HepG2 (cell line): ENCODE results near the gene RNF213. TPM values are rescaled to one million over a fixed set of nuclear protein-coding genes. Genes with fewer than 3 reads are reported as not detected.
A peak's percentile ranks its signal among the peaks of the same experiment; 100 is the strongest.

Experiments
- ATAC-seq: fragments of 200-7000 bp; cut with Tn5 transposase; 3 replicates; pipeline ENCODE4 v1.9.1; 2020; ENCODE audit warnings: mild to moderate bottlenecking, moderate library complexity
- BruUV-seq: library from RNA; stranded (reverse); fragments of 400-500 nt; replicated peaks from 2 replicates; lab custom pipeline; 2021; lab: Mats Ljungman, UMichigan
- CTCF ChIA-PET: fragments of 300-600 bp; formaldehyde crosslinking; extraction: SDS; loops from one replicate; lab custom pipeline; 2021; ENCODE audit warnings: low total read pairs, inconsistent platforms, low intra/inter-chr PET ratio; lab: Yijun Ruan, JAX
- POLR2A ChIA-PET: fragments of 350-600 bp; sonication (Branson Sonifier 250); formaldehyde crosslinking; loops from one replicate; lab custom pipeline; 2020; ENCODE audit warnings: antibody characterized with exemption, inconsistent platforms; lab: Yijun Ruan, JAX
- DNase-seq: peaks from one replicate; pipeline ENCODE4 v3.0.0-alpha.2; 2015; ENCODE audit warnings: low spot score
- FAIRE-seq: peaks from 3 replicates; lab custom pipeline; 2011; peaks lifted over from hg19 to GRCh38; lab: Jason Lieb, UNC
- H2AFZ ChIP-seq: one replicate; pipeline ENCODE4 v1.6.1; 2011; ENCODE audit warnings: low read length, inconsistent platforms
- H3K27ac ChIP-seq: fragments of 300-600 bp; 3 replicates; pipeline ENCODE4 v1.8.0; 2011; ENCODE audit warnings: mixed run types, mild to moderate bottlenecking, mixed read lengths, low read length, inconsistent platforms; ENCODE audit not compliant: insufficient read depth; ENCODE audit errors: extremely low read length
- H3K27me3 ChIP-seq, 2 experiments: fragments of 200-600 bp in 1 of 2; 2 replicates in 1 of 2; 3 replicates in 1 of 2; pipeline versions ENCODE4 v1.6.0 to v1.8.0; 2011; ENCODE audit warnings: low read length in 2 of 2, mild to moderate bottlenecking in 2 of 2, moderate library complexity in 2 of 2, inconsistent platforms in 1 of 2; ENCODE audit not compliant: insufficient read depth in 2 of 2, control insufficient read depth in 1 of 2
- H3K36me3 ChIP-seq, 2 experiments: fragments of 200-600 bp in 1 of 2; replicated peaks in 1 of 2; 2 replicates in 1 of 2; 3 replicates in 1 of 2; pipeline versions ENCODE4 v1.5.1 to v1.8.0; 2011; ENCODE audit warnings: low read length in 2 of 2, inconsistent platforms in 1 of 2; ENCODE audit not compliant: insufficient read depth in 2 of 2, control insufficient read depth in 1 of 2
- H3K4me1 ChIP-seq: 2 replicates; pipeline ENCODE4 v1.5.1; 2012; ENCODE audit warnings: low read length, inconsistent platforms; ENCODE audit not compliant: insufficient read depth
- H3K4me2 ChIP-seq: 2 replicates; pipeline ENCODE4 v1.6.0; 2011; ENCODE audit warnings: low read depth, low read length, inconsistent platforms
- H3K4me3 ChIP-seq, 3 experiments: fragments of 200-600 bp in 1 of 3; sonication (generic), shearing (Covaris generic) in 1 of 3; replicated peaks in 1 of 3; 2 replicates each; pipeline ENCODE4 v1.5.1; 2011 to 2016; ENCODE audit warnings: low read length in 3 of 3, inconsistent platforms in 2 of 3, low read depth in 2 of 3, mild to moderate bottlenecking in 2 of 3, control low read depth in 1 of 3, mixed read lengths in 1 of 3; ENCODE audit not compliant: insufficient read depth in 1 of 3
- H3K79me2 ChIP-seq: one replicate; pipeline ENCODE4 v1.6.1; 2011; ENCODE audit warnings: low read length, inconsistent platforms; ENCODE audit not compliant: insufficient read depth
- H3K9ac ChIP-seq: 2 replicates; pipeline ENCODE4 v1.6.0; 2011; ENCODE audit warnings: mild to moderate bottlenecking, low read depth, low read length, inconsistent platforms; ENCODE audit not compliant: insufficient read depth
- H3K9me3 ChIP-seq: 2 replicates; pipeline ENCODE4 v1.5.1; 2012; ENCODE audit warnings: mild to moderate bottlenecking, low read length
- H4K20me1 ChIP-seq: 2 replicates; pipeline ENCODE4 v1.6.0; 2011; ENCODE audit warnings: inconsistent platforms, mild to moderate bottlenecking, low read length, moderate library complexity; ENCODE audit not compliant: insufficient read depth
- CCAR2 ChIP-seq: fragments of 200-400 bp; formaldehyde crosslinking; optimal IDR thresholded peaks from 2 replicates; pipeline ENCODE3; 2018; ENCODE audit warnings: low read depth, mild to moderate bottlenecking, low read length, moderate library complexity
- CREB1 ChIP-seq, 2 experiments: fragments of 450-650 bp in 1 of 2; IDR thresholded peaks; 2 replicates each; pipeline ENCODE4 v1.6.1; 2016 to 2017; ENCODE audit warnings: control low read depth in 1 of 2, mild to moderate bottlenecking in 1 of 2, missing compliant biosample characterization in 1 of 2, missing genetic modification characterization in 1 of 2
- NR0B2 ChIP-seq: sonication (generic); formaldehyde crosslinking; IDR thresholded peaks from 2 replicates; pipeline ENCODE4 v1.4.0; 2020; ENCODE audit warnings: mild to moderate bottlenecking, missing genetic modification reagents
- SCMH1 ChIP-seq: sonication (generic); formaldehyde crosslinking; IDR thresholded peaks from 2 replicates; pipeline ENCODE4 v1.9.0; 2021; ENCODE audit warnings: missing genetic modification reagents, mild to moderate bottlenecking, borderline replicate concordance
- ZBTB40 ChIP-seq, 2 experiments: fragments of 450-650 bp in 1 of 2; sonication (generic) in 1 of 2; formaldehyde crosslinking in 1 of 2; IDR thresholded peaks; 2 replicates each; pipeline versions ENCODE4 v1.6.1 to v1.8.0; 2016 to 2022; ENCODE audit warnings: antibody characterized with exemption in 1 of 2, mild to moderate bottlenecking in 1 of 2, missing genetic modification reagents in 1 of 2
- ZNF234 ChIP-seq: sonication (generic); formaldehyde crosslinking; conservative IDR thresholded peaks from 2 replicates; pipeline ENCODE4 v1.5.1; 2020; ENCODE audit warnings: mild to moderate bottlenecking, missing genetic modification reagents
- ZNF44 ChIP-seq: sonication (generic); formaldehyde crosslinking; IDR thresholded peaks from 2 replicates; pipeline ENCODE4 v1.5.1; 2020; ENCODE audit warnings: mild to moderate bottlenecking, missing genetic modification reagents
- ZNF552 ChIP-seq: sonication (generic); formaldehyde crosslinking; IDR thresholded peaks from 2 replicates; pipeline ENCODE4 v1.9.0; 2022; ENCODE audit warnings: missing genetic modification reagents, mild to moderate bottlenecking, borderline replicate concordance
- ZNF576 ChIP-seq: sonication (generic); formaldehyde crosslinking; IDR thresholded peaks from 2 replicates; pipeline ENCODE4 v1.4.0; 2020; ENCODE audit warnings: mild to moderate bottlenecking, missing genetic modification reagents
- ZNF792 ChIP-seq: IDR thresholded peaks from 2 replicates; pipeline ENCODE4 v1.6.1; 2016
- WGBS: methylation state at CpG from one replicate; pipeline ENCODE4 v1.1.6; 2017; ENCODE audit warnings: low lambda C conversion rate; 5-methylcytosine and 5-hydroxymethylcytosine counted together
- in situ Hi-C: cut with HindIII; loops from 2 replicates; pipeline ENCODE4 v1.10.0; 2017; ENCODE audit warnings: low pct_unique_long_range_greater_than_20kb; ENCODE audit not compliant: extremely low pct_ligation_motif_present
- intact Hi-C: fragments of 100-400 bp; cut with micrococcal nuclease; formaldehyde crosslinking; loops from one replicate; pipeline ENCODE4 v1.10.0; 2022; ENCODE audit not compliant: unreplicated experiment
- polyA plus RNA-seq, 8 experiments: library from polyadenylated mRNA; depleted of rRNA in 3 of 8; stranded (reverse) in 7 of 8; unstranded in 1 of 8; fragments of >200 nt; fragmentation: Illumina TruSeq in 4 of 8; extraction: Trizol in 4 of 8; gene quantifications; 2 replicates each; pipeline versions ENCODE4 v1.2.1 to v1.2.3, GENCODE V29; 2011 to 2016; ENCODE audit warnings: low read depth in 4 of 8, missing spikeins in 1 of 8, mixed read lengths in 1 of 8; ENCODE audit not compliant: insufficient read depth in 1 of 8
- total RNA-seq, 5 experiments: library from RNA; depleted of rRNA; stranded (reverse); fragments of >200 nt; fragmentation: Illumina TruSeq; extraction: Trizol; gene quantifications; 2 replicates each; pipeline ENCODE4 v1.2.3, GENCODE V29; 2016; ENCODE audit warnings: low read depth in 1 of 5

Gene RNF213
- total and polyA plus RNA-seq, 2 of the 13 experiments (the other 11 are each of a cell fraction or from before 2014, with no cell fraction given): 38.6 to 38.7 TPM

- H4K20me1 ChIP-seq: no peaks in the 10 kb centered on the region
- H3K9me3 ChIP-seq: no peaks in the 10 kb centered on the region
- H3K79me2 ChIP-seq: no peaks in the 10 kb centered on the region
- no peak for TF ChIP-seq ZNF552 (CRISPR knock-in tag)
- TF ChIP-seq ZNF234 (CRISPR knock-in tag): no peak
- TF ChIP-seq CREB1 (IDR thresholded peaks at IDR 0.05): no peak
- no peak for TF ChIP-seq CREB1 (CRISPR knock-in tag; IDR thresholded peaks at IDR 0.05)
- TF ChIP-seq SCMH1 (CRISPR knock-in tag): no peak
- no peak for TF ChIP-seq ZNF576 (CRISPR knock-in tag)
- no peak for TF ChIP-seq ZBTB40 (IDR thresholded peaks at IDR 0.05)
- TF ChIP-seq ZBTB40 (CRISPR knock-in tag; IDR thresholded peaks at IDR 0.05): no peak
- no peak for TF ChIP-seq ZNF792
- no peak for TF ChIP-seq ZNF44 (CRISPR knock-in tag)
- no peak for TF ChIP-seq NR0B2 (CRISPR knock-in tag)
- no peak for TF ChIP-seq CCAR2
- H2AFZ ChIP-seq: no peak overlapping the region
- peaks cover 16 to 57% of the 10 kb centered on the region in 2 experiments; a peak in 4 of 5 replicates for H3K36me3 ChIP-seq
- DNase-seq (no peak), FAIRE-seq (peak; percentile 18), ATAC-seq (no peak)
- no peaks in the 10 kb centered on the region for H3K4me1 ChIP-seq
- no peak overlapping the region for H3K4me3 ChIP-seq
- WGBS: over 99% methylated on average over 3 of the region's 3 CpGs
- in situ Hi-C loops: no loop called here
- no TSS peak for BruUV-seq
- POLR2A ChIA-PET: no interaction called here
- no peak overlapping the region for H3K9ac ChIP-seq
- CTCF ChIA-PET: no interaction called here
- intact Hi-C loops: no loop called here
- no peak overlapping the region for H3K4me2 ChIP-seq
- no peaks in the 10 kb centered on the region for H3K27me3 ChIP-seq
- H3K27ac ChIP-seq: no peak overlapping the region
Observed at GRCh38 chr17:80323982-80324381, 63.3 kb downstream of the RNF213 start.
